B cell (primary cell): ENCODE measurements around the gene TOR1AIP2. TPM values are rescaled to one million over a fixed set of nuclear protein-coding genes. Genes with fewer than 3 reads are reported as not detected.
"Not testable (repeated sequence)": the region's sequence is repeated elsewhere in the genome, so short reads cannot be mapped to it uniquely, and the experiment has no call there.

Source experiments
- ATAC-seq: fragments of 200-7000 bp; cut with Tn5 transposase; one replicate; pipeline ENCODE4 v1.10.0; 2021; ENCODE audit warnings: low read depth, mild to moderate bottlenecking, moderate number of reproducible peaks, moderate library complexity
- CTCF ChIA-PET: fragments of 350-600 bp; sonication (Branson Sonifier 250); formaldehyde crosslinking; loops from one replicate; lab custom pipeline; 2021; ENCODE audit warnings: antibody characterized with exemption, inconsistent platforms; lab: Charles Lee
- POLR2A ChIA-PET: fragments of 350-600 bp; sonication (Branson Sonifier 250); formaldehyde crosslinking; loops from one replicate; lab custom pipeline; 2021; ENCODE audit warnings: antibody characterized with exemption; lab: Charles Lee
- DNase-seq: peaks from one replicate; pipeline ENCODE4 v3.0.0; 2013
- H2AFZ ChIP-seq: 2 replicates; pipeline ENCODE4 v1.6.1; 2012; ENCODE audit warnings: mild to moderate bottlenecking, low read depth, low read length; ENCODE audit not compliant: insufficient read depth, poor library complexity, severe bottlenecking
- H3K27ac ChIP-seq, 2 donors: 1 replicate in 1 of 2; 2 replicates in 1 of 2; pipeline ENCODE4 v1.5.1; 2012 to 2013; ENCODE audit warnings: low read length in 2 of 2, mild to moderate bottlenecking in 2 of 2, moderate library complexity in 1 of 2
- H3K27me3 ChIP-seq, 4 experiments: fragments of 200-600 bp in 1 of 4; sonication (generic) in 1 of 4; replicated peaks in 1 of 4; 1 replicate in 2 of 4; 2 replicates in 2 of 4; pipeline versions ENCODE4 v1.6.1 to v1.7.0; 2013 to 2016; ENCODE audit warnings: low read length in 3 of 4, mild to moderate bottlenecking in 2 of 4, mixed read lengths in 1 of 4, moderate library complexity in 1 of 4; ENCODE audit not compliant: insufficient read depth in 4 of 4, control insufficient read depth in 3 of 4; ENCODE audit errors: control extremely low read depth in 1 of 4
- H3K36me3 ChIP-seq, 2 experiments: replicated peaks in 1 of 2; 1 replicate in 1 of 2; 2 replicates in 1 of 2; pipeline versions ENCODE4 v1.6.1 to v1.7.1; 2013; ENCODE audit warnings: low read length in 1 of 2; ENCODE audit not compliant: insufficient read depth in 2 of 2, control insufficient read depth in 1 of 2; ENCODE audit errors: control extremely low read depth in 1 of 2, extremely low read depth in 1 of 2
- H3K4me1 ChIP-seq, 2 donors: fragments of 200-600 bp in 1 of 2; sonication (generic) in 1 of 2; 1 replicate in 1 of 2; 2 replicates in 1 of 2; pipeline versions ENCODE4 v1.5.1 to v1.6.1; 2013 to 2017; ENCODE audit warnings: low read length in 2 of 2; ENCODE audit not compliant: control insufficient read depth in 2 of 2, insufficient read depth in 2 of 2
- H3K4me2 ChIP-seq: replicated peaks from 2 replicates; pipeline ENCODE3; 2012; ENCODE audit warnings: mild to moderate bottlenecking, low read depth, low read length; ENCODE audit not compliant: poor library complexity, severe bottlenecking
- H3K4me3 ChIP-seq, 5 experiments: fragments of 200-600 bp in 1 of 5; sonication (generic) in 1 of 5; 1 replicate in 3 of 5; 2 replicates in 2 of 5; pipeline versions ENCODE4 v1.5.1 to v1.7.0; 2011 to 2016; ENCODE audit warnings: low read length in 4 of 5, mild to moderate bottlenecking in 4 of 5, low read depth in 2 of 5, control low read depth in 1 of 5, moderate library complexity in 1 of 5; ENCODE audit not compliant: insufficient read depth in 1 of 5; ENCODE audit errors: control extremely low read depth in 1 of 5, extremely low read depth in 1 of 5
- H3K79me2 ChIP-seq: fragments of 200-600 bp; sonication (generic); one replicate; pipeline ENCODE4 v1.6.0; 2016; ENCODE audit warnings: low read length; ENCODE audit not compliant: control insufficient read depth, insufficient read depth
- H3K9ac ChIP-seq: fragments of 200-600 bp; sonication (generic); 2 replicates; pipeline ENCODE4 v1.6.1; 2017; ENCODE audit warnings: mild to moderate bottlenecking, low read length, moderate library complexity
- H3K9me3 ChIP-seq, 3 donors: one replicate each; pipeline versions ENCODE4 v1.6.1 to v1.7.1; 2013; ENCODE audit warnings: low read length in 2 of 3; ENCODE audit not compliant: control insufficient read depth in 2 of 3, insufficient read depth in 1 of 3; ENCODE audit errors: control extremely low read depth in 1 of 3
- H4K20me1 ChIP-seq: 2 replicates; pipeline ENCODE4 v1.6.0; 2012; ENCODE audit warnings: mild to moderate bottlenecking, low read length; ENCODE audit not compliant: insufficient read depth, control insufficient read depth, poor library complexity, severe bottlenecking
- H3K27ac Mint-ChIP-seq: one replicate; pipeline ENCODE4 v1.8.0; 2021; ENCODE audit warnings: mixed read lengths
- H3K27me3 Mint-ChIP-seq: one replicate; pipeline ENCODE4 v1.8.0; 2021; ENCODE audit warnings: mixed read lengths
- H3K4me1 Mint-ChIP-seq: one replicate; pipeline ENCODE4 v1.8.0; 2021; ENCODE audit warnings: mixed read lengths
- H3K4me3 Mint-ChIP-seq: one replicate; pipeline ENCODE4 v1.8.0; 2021; ENCODE audit warnings: mixed read lengths
- H3K9me3 Mint-ChIP-seq: one replicate; pipeline ENCODE4 v1.8.0; 2022; ENCODE audit warnings: mixed read lengths; ENCODE audit not compliant: insufficient read depth
- CTCF ChIP-seq: fragments of 200-600 bp; IDR thresholded peaks from one replicate; pipeline ENCODE4 v1.8.0; 2022; ENCODE audit warnings: antibody characterized with exemption, mild to moderate bottlenecking
- EZH2 ChIP-seq: IDR thresholded peaks from 2 replicates; pipeline ENCODE4 v1.6.1; 2012; ENCODE audit warnings: borderline replicate concordance, low read depth, mild to moderate bottlenecking, moderate library complexity, low read length; ENCODE audit not compliant: insufficient read depth, poor library complexity, severe bottlenecking
- WGBS: methylation state at CpG from one replicate; pipeline ENCODE4 v1.1.5; 2013; ENCODE audit warnings: missing lambda C conversion rate; ENCODE audit not compliant: insufficient coverage; 5-methylcytosine and 5-hydroxymethylcytosine counted together
- intact Hi-C: fragments of 100-400 bp; cut with micrococcal nuclease; formaldehyde crosslinking; loops from one replicate; pipeline ENCODE4 v1.10.0; 2022
- polyA plus RNA-seq: library from polyadenylated mRNA; depleted of rRNA; stranded (reverse); fragments of >200 nt; gene quantifications from 2 replicates; pipeline ENCODE4 v1.2.3, GENCODE V29; 2012
- total RNA-seq, 2 donors: library from RNA; stranded (reverse); fragments of 120-200 nt in 1 of 2; gene quantifications; 1 replicate in 1 of 2; 2 replicates in 1 of 2; pipeline versions ENCODE4 v1.2.3 to v1.2.4, GENCODE V29; 2013 to 2022

TOR1AIP2 gene
- total and polyA plus RNA-seq, 2 donors (not counting 1 experiment from before 2014, with no cell fraction given), result 13.6 to 54.4 TPM

- ATAC-seq, result no peak
- Histone ChIP-seq H3K27me3 (peaks cover 0 to 7% (median 0%) of the 10 kb centered on the region in 4 experiments), H3K4me1 (peaks cover 0 to 6% of the 10 kb centered on the region in 2 donors), H3K4me3 (no peak overlapping the region), H3K4me2 (no peak overlapping the region), H3K9ac (no peak overlapping the region), H3K36me3 (no peaks in the 10 kb centered on the region), H3K79me2 (no peaks in the 10 kb centered on the region), H3K27ac (no peak overlapping the region), H4K20me1 (no peaks in the 10 kb centered on the region), H3K9me3 (no peaks in the 10 kb centered on the region), H2AFZ (no peak overlapping the region)
- no peak overlapping the region for H3K27ac Mint-ChIP-seq
- CTCF ChIA-PET, result interaction anchor here (0.6 to 2.6 kb wide), 2 partner anchors 9 to 70 kb away, joined by 3 to 18 read pairs; no protein-coding TSS in a partner anchor
- H3K4me1 Mint-ChIP-seq, result no peaks in the 10 kb centered on the region
- POLR2A ChIA-PET, result no interaction called here
- no peak overlapping the region for H3K4me3 Mint-ChIP-seq
- intact Hi-C loops, result no loop called here
- TF ChIP-seq EZH2, result no peak
- TF ChIP-seq CTCF, result no peak
- WGBS, result 78% methylated on average over 6 of the region's 19 CpGs
- peaks cover 17% of the 10 kb centered on the region for H3K27me3 Mint-ChIP-seq
- no peaks in the 10 kb centered on the region for H3K9me3 Mint-ChIP-seq
- no peak for DNase-seq
Observed at GRCh38 chr1:179805291-179806195, 72.1 kb downstream of the TOR1AIP2 start.

GRCh38 chr1:179804417-179804816 is 73.2 kb downstream of the TOR1AIP2 start:
- intact Hi-C loops, H2AFZ ChIP-seq, H3K79me2 ChIP-seq, H3K27me3 ChIP-seq, H3K4me3 ChIP-seq, H3K27ac Mint-ChIP-seq, H3K4me1 ChIP-seq, H3K9me3 ChIP-seq, H3K9ac ChIP-seq, H3K4me1 Mint-ChIP-seq, DNase-seq, H3K27ac ChIP-seq, H3K4me2 ChIP-seq, ATAC-seq, H3K9me3 Mint-ChIP-seq, H3K4me3 Mint-ChIP-seq, H3K36me3 ChIP-seq, POLR2A ChIA-PET, H4K20me1 ChIP-seq: not testable (repeated sequence)
- H3K27me3 Mint-ChIP-seq, result peaks cover 18% of the 10 kb centered on the region
- CTCF ChIA-PET, result interaction anchor here (2.6 kb wide), 1 partner anchor 10 kb away, joined by 18 read pairs; no protein-coding TSS in a partner anchor
- no CpG with 5 or more reads among the region's 2 CpGs for WGBS
